DND-41 (cell line): ENCODE data around the gene PRR35.

ENCODE experiments used
- CTCF ChIP-seq: IDR thresholded peaks from 2 replicates; pipeline ENCODE4 v1.5.1; 2012; ENCODE audit warnings: borderline replicate concordance, low read length, moderate library complexity, mild to moderate bottlenecking; ENCODE audit not compliant: poor library complexity, severe bottlenecking; ENCODE audit errors: extremely low read depth
- EZH2 ChIP-seq: IDR thresholded peaks from 3 replicates; pipeline ENCODE4 v1.6.1; 2012; ENCODE audit warnings: borderline replicate concordance, low read depth, mild to moderate bottlenecking, moderate library complexity, low read length, inconsistent platforms; ENCODE audit not compliant: severe bottlenecking

DNA sequence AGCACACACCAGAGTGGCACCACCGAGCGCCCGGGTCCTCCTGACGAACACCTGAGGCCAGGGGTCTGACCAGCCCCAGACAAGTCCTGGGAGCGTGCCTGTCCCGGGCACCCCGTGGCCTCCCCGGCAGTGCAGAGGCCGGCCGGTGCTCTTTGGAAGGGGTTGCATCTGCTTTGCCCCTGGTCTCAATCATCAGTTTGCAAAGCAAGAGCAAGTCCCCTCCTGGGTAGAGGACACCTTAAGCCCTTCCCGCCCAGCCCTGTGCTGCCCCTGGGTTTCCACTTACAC, 44.3 kb upstream of the PRR35 start:
- TF ChIP-seq CTCF = no peak
- TF ChIP-seq EZH2 = no peak
